ENCODE data around the gene GAD1.

- TF ChIP-seq CTCF (IDR thresholded peaks at IDR 0.05): no peak
- TF ChIP-seq POLR2A (IDR thresholded peaks at IDR 0.05; ENCODE audit: low read depth): no peak
Observed at GRCh38 chr2:170850251-170850650, 33.6 kb downstream of the GAD1 start.
